ENCODE results near the gene KBTBD4.

GRCh38 chr11:47592251-47592650 is 13.5 kb upstream of the KBTBD4 start:
- TF ChIP-seq, protein P1, sequence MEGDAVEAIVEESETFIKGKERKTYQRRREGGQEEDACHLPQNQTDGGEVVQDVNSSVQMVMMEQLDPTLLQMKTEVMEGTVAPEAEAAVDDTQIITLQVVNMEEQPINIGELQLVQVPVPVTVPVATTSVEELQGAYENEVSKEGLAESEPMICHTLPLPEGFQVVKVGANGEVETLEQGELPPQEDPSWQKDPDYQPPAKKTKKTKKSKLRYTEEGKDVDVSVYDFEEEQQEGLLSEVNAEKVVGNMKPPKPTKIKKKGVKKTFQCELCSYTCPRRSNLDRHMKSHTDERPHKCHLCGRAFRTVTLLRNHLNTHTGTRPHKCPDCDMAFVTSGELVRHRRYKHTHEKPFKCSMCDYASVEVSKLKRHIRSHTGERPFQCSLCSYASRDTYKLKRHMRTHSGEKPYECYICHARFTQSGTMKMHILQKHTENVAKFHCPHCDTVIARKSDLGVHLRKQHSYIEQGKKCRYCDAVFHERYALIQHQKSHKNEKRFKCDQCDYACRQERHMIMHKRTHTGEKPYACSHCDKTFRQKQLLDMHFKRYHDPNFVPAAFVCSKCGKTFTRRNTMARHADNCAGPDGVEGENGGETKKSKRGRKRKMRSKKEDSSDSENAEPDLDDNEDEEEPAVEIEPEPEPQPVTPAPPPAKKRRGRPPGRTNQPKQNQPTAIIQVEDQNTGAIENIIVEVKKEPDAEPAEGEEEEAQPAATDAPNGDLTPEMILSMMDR (IDR thresholded peaks at IDR 0.05 in 4 of 5, conservative IDR thresholded peaks at IDR 0.05 in 1 of 5) = no peak
- TF ChIP-seq POLR2A (IDR thresholded peaks at IDR 0.05) = no peak
